Liver (tissue), 9 donors: ENCODE results near the gene ATP2A3. TPM values are rescaled to one million over a fixed set of nuclear protein-coding genes. Genes with fewer than 3 reads are reported as not detected.

Experiments
- DNase-seq: peaks from one replicate; pipeline ENCODE4 v3.0.0-alpha.2; 2017; ENCODE audit warnings: low spot score
- H3K27ac ChIP-seq, 2 donors: one replicate each; pipeline ENCODE4 v1.7.0; 2013; ENCODE audit warnings: inconsistent platforms in 2 of 2, low read length in 2 of 2, control low read depth in 1 of 2, low read depth in 1 of 2, mild to moderate bottlenecking in 1 of 2
- H3K27me3 ChIP-seq, 4 donors: one replicate each; pipeline versions ENCODE4 v1.6.1 to v1.7.0; 2013; ENCODE audit warnings: low read length in 3 of 4, inconsistent platforms in 1 of 4, mild to moderate bottlenecking in 1 of 4, moderate library complexity in 1 of 4; ENCODE audit not compliant: control insufficient read depth in 4 of 4, insufficient read depth in 4 of 4
- H3K36me3 ChIP-seq, 4 donors: one replicate each; pipeline versions ENCODE4 v1.6.1 to v1.7.0; 2013; ENCODE audit warnings: low read length in 3 of 4, mild to moderate bottlenecking in 3 of 4, low read depth in 1 of 4, moderate library complexity in 1 of 4; ENCODE audit not compliant: control insufficient read depth in 4 of 4, insufficient read depth in 3 of 4
- H3K4me1 ChIP-seq, 4 donors: one replicate each; pipeline versions ENCODE4 v1.6.1 to v1.7.0; 2013; ENCODE audit warnings: low read length in 3 of 4, mild to moderate bottlenecking in 3 of 4, moderate library complexity in 1 of 4; ENCODE audit not compliant: control insufficient read depth in 4 of 4, insufficient read depth in 4 of 4
- H3K4me3 ChIP-seq, 3 donors: one replicate each; pipeline versions ENCODE4 v1.6.1 to v1.7.0; 2013; ENCODE audit warnings: low read length in 3 of 3, control low read depth in 1 of 3, low read depth in 1 of 3, mild to moderate bottlenecking in 1 of 3
- H3K9ac ChIP-seq, 2 donors: one replicate each; pipeline ENCODE4 v1.7.0; 2013; ENCODE audit warnings: low read length in 2 of 2, mild to moderate bottlenecking in 2 of 2, moderate library complexity in 2 of 2, control low read depth in 1 of 2, low read depth in 1 of 2
- H3K9me3 ChIP-seq, 4 donors: one replicate each; pipeline versions ENCODE4 v1.6.1 to v1.7.0; 2013; ENCODE audit warnings: low read length in 3 of 4; ENCODE audit not compliant: control insufficient read depth in 4 of 4
- ATF3 ChIP-seq: IDR thresholded peaks from 2 replicates; pipeline ENCODE4 v1.6.1; 2016; ENCODE audit warnings: antibody characterized with exemption
- EGR1 ChIP-seq, 2 donors: IDR thresholded peaks; 2 replicates each; pipeline ENCODE4 v1.6.1; 2016 to 2018; ENCODE audit warnings: antibody characterized with exemption in 2 of 2, low read depth in 2 of 2
- FOXA1 ChIP-seq: IDR thresholded peaks from 2 replicates; pipeline ENCODE4 v1.6.1; 2016; ENCODE audit warnings: antibody characterized with exemption
- FOXA2 ChIP-seq: IDR thresholded peaks from 2 replicates; pipeline ENCODE4 v1.6.1; 2016; ENCODE audit warnings: antibody characterized with exemption
- GABPA ChIP-seq, 2 donors: IDR thresholded peaks in 1 of 2; conservative IDR thresholded peaks in 1 of 2; 2 replicates each; pipeline ENCODE4 v1.6.1; 2016; ENCODE audit warnings: antibody characterized with exemption in 2 of 2, mild to moderate bottlenecking in 1 of 2, moderate library complexity in 1 of 2
- HNF4A ChIP-seq, 2 donors: conservative IDR thresholded peaks; 2 replicates each; pipeline ENCODE4 v1.6.1; 2016; ENCODE audit warnings: antibody characterized with exemption in 2 of 2, mild to moderate bottlenecking in 2 of 2
- HNF4G ChIP-seq: IDR thresholded peaks from 2 replicates; pipeline ENCODE4 v1.6.1; 2016; ENCODE audit warnings: antibody characterized with exemption
- JUND ChIP-seq, 2 donors: IDR thresholded peaks; 2 replicates each; pipeline ENCODE4 v1.6.1; 2016; ENCODE audit warnings: antibody characterized with exemption in 2 of 2
- MAX ChIP-seq: IDR thresholded peaks from 2 replicates; pipeline ENCODE4 v1.6.1; 2016; ENCODE audit warnings: antibody characterized with exemption
- NR2F2 ChIP-seq: IDR thresholded peaks from 2 replicates; pipeline ENCODE4 v1.6.1; 2016; ENCODE audit warnings: antibody characterized with exemption
- RAD21 ChIP-seq, 2 donors: IDR thresholded peaks; 2 replicates each; pipeline ENCODE4 v1.6.1; 2016; ENCODE audit warnings: antibody characterized with exemption in 2 of 2, mild to moderate bottlenecking in 2 of 2
- REST ChIP-seq: IDR thresholded peaks from 2 replicates; pipeline ENCODE4 v1.6.1; 2016; ENCODE audit warnings: antibody characterized with exemption, mild to moderate bottlenecking
- SP1 ChIP-seq: IDR thresholded peaks from 2 replicates; pipeline ENCODE4 v1.6.1; 2018; ENCODE audit warnings: antibody characterized with exemption, mild to moderate bottlenecking
- TAF1 ChIP-seq: conservative IDR thresholded peaks from 2 replicates; pipeline ENCODE4 v1.6.1; 2016; ENCODE audit warnings: antibody characterized with exemption, mild to moderate bottlenecking
- YY1 ChIP-seq: IDR thresholded peaks from 2 replicates; pipeline ENCODE4 v1.6.1; 2016; ENCODE audit warnings: antibody characterized with exemption, mild to moderate bottlenecking
- ZBTB33 ChIP-seq: IDR thresholded peaks from 2 replicates; pipeline ENCODE4 v1.6.1; 2016; ENCODE audit warnings: antibody characterized with exemption
- WGBS: extraction: QIAGEN DNeasy Blood & Tissue Kit; methylation state at CpG from one replicate; pipeline ENCODE4 v1.1.7; 2013; 5-methylcytosine and 5-hydroxymethylcytosine counted together
- polyA plus RNA-seq, 2 donors: library from polyadenylated mRNA; stranded (reverse) in 1 of 2; unstranded in 1 of 2; fragments of 200-250 nt in 1 of 2; fragments of >200 nt in 1 of 2; fragmentation: Nextera tagmentation in 1 of 2; extraction: Ambion mirVana in 1 of 2; gene quantifications; one replicate each; pipeline versions ENCODE4 v1.2.1 to v1.2.3, GENCODE V29; 2013 to 2015
- total RNA-seq, 2 donors: library from RNA; depleted of rRNA; stranded (reverse); fragments of >200 nt; gene quantifications; one replicate each; pipeline ENCODE4 v1.2.3, GENCODE V29; 2014
- donor health status: healthy.
- donor health status: healthy.
- donor health status: healthy.
- donor health status: healthy.
- donor health status: healthy.

ATP2A3 gene
- total and polyA plus RNA-seq, 4 donors, result 1.4 to 17.1 (median 3.2) TPM

GRCh38 chr17:3904501-3904900, 59.7 kb downstream of the ATP2A3 start:
- WGBS, result 82% methylated on average over 15 of the region's 15 CpGs
- Histone ChIP-seq H3K9me3 (no peaks in the 10 kb centered on the region), H3K4me1 (no peaks in the 10 kb centered on the region), H3K4me3 (no peak overlapping the region), H3K27me3 (no peaks in the 10 kb centered on the region), H3K36me3 (no peaks in the 10 kb centered on the region), H3K27ac (no peak overlapping the region), H3K9ac (no peak overlapping the region)
- no peak for DNase-seq
- TF ChIP-seq ATF3 (no peak), HNF4G (no peak), REST (no peak), HNF4A (conservative IDR thresholded peaks at IDR 0.05) (no peak), SP1 (no peak), RAD21 (IDR thresholded peaks at IDR 0.05) (no peak), MAX (no peak), TAF1 (no peak), NR2F2 (no peak), GABPA (IDR thresholded peaks at IDR 0.05 in 1 of 2, conservative IDR thresholded peaks at IDR 0.05 in 1 of 2) (no peak)

GRCh38 chr17:3903881-3904290, 60.4 kb downstream of the ATP2A3 start:
- TF ChIP-seq ZBTB33, result no peak
- no peaks in the 10 kb centered on the region for H3K36me3 ChIP-seq
- DNase-seq, result no peak
- H3K9ac ChIP-seq, result no peak overlapping the region
- no peaks in the 10 kb centered on the region for H3K27me3 ChIP-seq
- H3K4me3 ChIP-seq, result no peak overlapping the region
- H3K27ac ChIP-seq, result no peak overlapping the region
- no peaks in the 10 kb centered on the region for H3K9me3 ChIP-seq
- no peaks in the 10 kb centered on the region for H3K4me1 ChIP-seq
- 67% methylated on average over 21 of the region's 21 CpGs for WGBS

- no peak for DNase-seq
- H3K27me3 ChIP-seq, result no peaks in the 10 kb centered on the region
- no peak overlapping the region for H3K4me3 ChIP-seq
- no peaks in the 10 kb centered on the region for H3K4me1 ChIP-seq
- TF ChIP-seq JUND (IDR thresholded peaks at IDR 0.05) (no peak), EGR1 (IDR thresholded peaks at IDR 0.05; ENCODE audit: low read depth in 2 of 2) (no peak), RAD21 (IDR thresholded peaks at IDR 0.05) (no peak), TAF1 (no peak), NR2F2 (no peak), HNF4A (conservative IDR thresholded peaks at IDR 0.05) (no peak), YY1 (no peak), SP1 (no peak), FOXA2 (no peak), FOXA1 (no peak)
- WGBS, result 74% methylated on average over 25 of the region's 25 CpGs
- H3K9me3 ChIP-seq, result no peaks in the 10 kb centered on the region
- H3K9ac ChIP-seq, result no peak overlapping the region
- H3K36me3 ChIP-seq, result no peaks in the 10 kb centered on the region
- no peak overlapping the region for H3K27ac ChIP-seq
These were observed 61.0 kb downstream of the ATP2A3 start for GRCh38 chr17:3903051-3903825.
